Calu3 (cell line): ENCODE data around the gene SLC39A11. TPM values are rescaled to one million over a fixed set of nuclear protein-coding genes. Genes with fewer than 3 reads are reported as not detected.

Experiments
- BruUV-seq: library from RNA; stranded (reverse); fragments of 400-500 nt; replicated peaks from 2 replicates; lab custom pipeline; 2021; lab: Mats Ljungman, UMichigan
- CTCF ChIA-PET: fragments of 300-600 bp; sonication (Branson Sonifier 250); formaldehyde crosslinking; loops from one replicate; lab custom pipeline; 2022; ENCODE audit warnings: antibody characterized with exemption; lab: Charles Lee
- DNase-seq: peaks from one replicate; pipeline ENCODE4 v3.0.0; 2022
- H3K27ac Mint-ChIP-seq: one replicate; pipeline ENCODE4 v1.8.0; 2022; ENCODE audit warnings: mixed read lengths; ENCODE audit not compliant: unreplicated experiment
- H3K27me3 Mint-ChIP-seq: one replicate; pipeline ENCODE4 v1.8.0; 2022; ENCODE audit warnings: mixed read lengths; ENCODE audit not compliant: unreplicated experiment
- H3K36me3 Mint-ChIP-seq: one replicate; pipeline ENCODE4 v1.8.0; 2022; ENCODE audit warnings: mild to moderate bottlenecking, moderate library complexity, mixed read lengths; ENCODE audit not compliant: insufficient read depth, unreplicated experiment
- H3K4me1 Mint-ChIP-seq: one replicate; pipeline ENCODE4 v1.8.0; 2022; ENCODE audit warnings: mild to moderate bottlenecking, low read depth, mixed read lengths; ENCODE audit not compliant: unreplicated experiment
- H3K4me3 Mint-ChIP-seq: one replicate; pipeline ENCODE4 v1.8.0; 2022; ENCODE audit warnings: mild to moderate bottlenecking, low read depth, moderate library complexity, mixed read lengths; ENCODE audit not compliant: unreplicated experiment
- H3K9me3 Mint-ChIP-seq: one replicate; pipeline ENCODE4 v1.8.0; 2022; ENCODE audit warnings: low read depth, mixed read lengths; ENCODE audit not compliant: unreplicated experiment
- CTCF ChIP-seq: fragments of 200-600 bp; IDR thresholded peaks from one replicate; pipeline ENCODE4 v1.8.0; 2022; ENCODE audit warnings: antibody characterized with exemption; ENCODE audit not compliant: unreplicated experiment
- intact Hi-C: fragments of 100-400 bp; cut with micrococcal nuclease; formaldehyde crosslinking; loops from one replicate; pipeline ENCODE4 v1.10.0; 2022; ENCODE audit not compliant: unreplicated experiment
- total RNA-seq: library from RNA; stranded (reverse); gene quantifications from 2 replicates; pipeline ENCODE4 v1.2.3, GENCODE V29; 2022

Gene SLC39A11
- total RNA-seq, 1 experiment from 2014 or later, result 60.3 TPM

GRCh38 chr17:72702998-72703397, 389.5 kb downstream of the SLC39A11 start:
- peaks cover 3% of the 10 kb centered on the region for H3K9me3 Mint-ChIP-seq
- no peak for DNase-seq
- H3K27ac Mint-ChIP-seq, result peak overlapping the region; percentile 39
- H3K27me3 Mint-ChIP-seq, result no peaks in the 10 kb centered on the region
- intact Hi-C loops, result no loop called here
- H3K36me3 Mint-ChIP-seq, result no peaks in the 10 kb centered on the region
- BruUV-seq, result no TSS peak
- no peak overlapping the region for H3K4me3 Mint-ChIP-seq
- H3K4me1 Mint-ChIP-seq, result peaks cover 33% of the 10 kb centered on the region
- CTCF ChIA-PET, result interaction anchor here (0.6 kb wide), 1 partner anchor 362 kb away, joined by 6 read pairs; no protein-coding TSS in a partner anchor
- TF ChIP-seq CTCF, result no peak

- no peaks in the 10 kb centered on the region for H3K27me3 Mint-ChIP-seq
- H3K9me3 Mint-ChIP-seq, result peaks cover 2% of the 10 kb centered on the region
- CTCF ChIA-PET, result no interaction called here
- no peak for DNase-seq
- TF ChIP-seq CTCF, result no peak
- H3K4me3 Mint-ChIP-seq, result no peak overlapping the region
- intact Hi-C loops, result no loop called here
- no peaks in the 10 kb centered on the region for H3K36me3 Mint-ChIP-seq
- peaks cover 40% of the 10 kb centered on the region for H3K4me1 Mint-ChIP-seq
- H3K27ac Mint-ChIP-seq, result peak overlapping the region; percentile 47
- no TSS peak for BruUV-seq
Measured at GRCh38 chr17:72702136-72702735, 390.3 kb downstream of the SLC39A11 start.

- peaks cover 2% of the 10 kb centered on the region for H3K9me3 Mint-ChIP-seq
- intact Hi-C loops, result no loop called here
- no peak for TF ChIP-seq CTCF
- no peak for DNase-seq
- H3K27me3 Mint-ChIP-seq, result no peaks in the 10 kb centered on the region
- no peak overlapping the region for H3K4me3 Mint-ChIP-seq
- H3K36me3 Mint-ChIP-seq, result no peaks in the 10 kb centered on the region
- no peak overlapping the region for H3K27ac Mint-ChIP-seq
- CTCF ChIA-PET, result interaction anchor here (0.6 kb wide), 1 partner anchor 17 kb away, joined by 4 read pairs; no protein-coding TSS in a partner anchor
- H3K4me1 Mint-ChIP-seq, result peaks cover 44% of the 10 kb centered on the region
- BruUV-seq, result no TSS peak
Measured at GRCh38 chr17:72700226-72700625, 392.3 kb downstream of the SLC39A11 start.

GRCh38 chr17:72699545-72699944, 392.9 kb downstream of the SLC39A11 start:
- TF ChIP-seq CTCF, result no peak
- BruUV-seq, result no TSS peak
- no peaks in the 10 kb centered on the region for H3K36me3 Mint-ChIP-seq
- H3K27ac Mint-ChIP-seq, result no peak overlapping the region
- H3K4me3 Mint-ChIP-seq, result no peak overlapping the region
- CTCF ChIA-PET, result interaction anchor here (0.6 kb wide), 1 partner anchor 17 kb away, joined by 4 read pairs; no protein-coding TSS in a partner anchor
- peaks cover 44% of the 10 kb centered on the region for H3K4me1 Mint-ChIP-seq
- peaks cover 2% of the 10 kb centered on the region for H3K9me3 Mint-ChIP-seq
- no peak for DNase-seq
- H3K27me3 Mint-ChIP-seq, result no peaks in the 10 kb centered on the region
- intact Hi-C loops, result no loop called here
